Thoracic aorta (tissue), 2 donors: ENCODE measurements around the gene ZDHHC18. TPM values are rescaled to one million over a fixed set of nuclear protein-coding genes. Genes with fewer than 3 reads are reported as not detected.

Experiments used
- ATAC-seq: fragments of 150-250 bp; one replicate; pipeline ENCODE4 v1.8.0; 2017; ENCODE audit warnings: low read depth; ENCODE audit not compliant: insufficient number of reproducible peaks, low FRiP score
- DNase-seq: peaks from one replicate; pipeline ENCODE4 v3.0.0-alpha.2; 2020; ENCODE audit warnings: low spot score
- H3K27ac ChIP-seq, 2 donors: fragments of 200-600 bp; sonication (generic); 1 replicate in 1 of 2; 2 replicates in 1 of 2; pipeline ENCODE4 v1.5.1; 2016; ENCODE audit warnings: mild to moderate bottlenecking in 2 of 2, moderate library complexity in 2 of 2
- H3K27me3 ChIP-seq: fragments of 200-600 bp; sonication (generic); replicated peaks from 2 replicates; pipeline ENCODE4 v1.6.0; 2016; ENCODE audit warnings: mild to moderate bottlenecking; ENCODE audit not compliant: insufficient read depth
- H3K36me3 ChIP-seq: fragments of 200-600 bp; sonication (generic); one replicate; pipeline ENCODE4 v1.5.1; 2016
- H3K4me1 ChIP-seq, 2 donors: fragments of 200-600 bp; sonication (generic); 1 replicate in 1 of 2; 2 replicates in 1 of 2; pipeline versions ENCODE4 v1.5.1 to v1.6.0; 2016; ENCODE audit warnings: low read depth in 2 of 2, mild to moderate bottlenecking in 1 of 2; ENCODE audit not compliant: control insufficient read depth in 1 of 2
- H3K4me3 ChIP-seq: fragments of 200-600 bp; sonication (generic); 2 replicates; pipeline ENCODE4 v1.5.1; 2016; ENCODE audit warnings: mild to moderate bottlenecking
- H3K9me3 ChIP-seq: fragments of 200-600 bp; sonication (generic); 2 replicates; pipeline ENCODE4 v1.5.1; 2016
- CTCF ChIP-seq: fragments of 200-600 bp; sonication (generic); IDR thresholded peaks from one replicate; pipeline ENCODE4 v1.5.1; 2019; ENCODE audit warnings: antibody characterized with exemption
- total RNA-seq, 2 donors: library from RNA; depleted of rRNA; stranded (reverse); fragments of >200 nt; gene quantifications; one replicate each; pipeline versions ENCODE4 v1.1.0 to v1.2.3, GENCODE V29; 2016

Gene ZDHHC18
- total RNA-seq, 2 donors from 2014 or later: 13.3 to 29.9 TPM

- no peak for TF ChIP-seq CTCF
- Histone ChIP-seq H3K27me3 (no peaks in the 10 kb centered on the region), H3K36me3 (no peaks in the 10 kb centered on the region), H3K9me3 (no peaks in the 10 kb centered on the region), H3K27ac (peak overlapping the region; percentile 99 to 100), H3K4me3 (peak overlapping the region; percentile 85), H3K4me1 (peaks cover 29 to 39% of the 10 kb centered on the region in 2 donors)
- peak; percentile 35 for DNase-seq
- ATAC-seq: no peak
Observed at GRCh38 chr1:26786437-26787380, 39.8 kb upstream of the ZDHHC18 start.

GRCh38 chr1:26787381-26787705, 39.1 kb upstream of the ZDHHC18 start:
- H3K4me3 ChIP-seq: peak overlapping the region; percentile 85
- no peaks in the 10 kb centered on the region for H3K9me3 ChIP-seq
- DNase-seq (no peak), ATAC-seq (peak; percentile 0)
- H3K36me3 ChIP-seq: no peaks in the 10 kb centered on the region
- TF ChIP-seq CTCF: no peak
- H3K27ac ChIP-seq: peak overlapping the region; percentile 99 to 100
- H3K4me1 ChIP-seq: peaks cover 29 to 39% of the 10 kb centered on the region in 2 donors
- no peaks in the 10 kb centered on the region for H3K27me3 ChIP-seq

- peak; percentile 36 for TF ChIP-seq CTCF
- Histone ChIP-seq H3K36me3 (no peaks in the 10 kb centered on the region), H3K27ac (peak within 1 kb of the TSS; percentile 99 to 100), H3K4me3 (peak within 1 kb of the TSS; percentile 85), H3K9me3 (no peaks in the 10 kb centered on the region), H3K4me1 (peaks cover 29 to 39% of the 10 kb centered on the region in 2 donors), H3K27me3 (no peaks in the 10 kb centered on the region)
- DNase-seq: peak; percentile 42
- peak; percentile 72 for ATAC-seq
Observed at GRCh38 chr1:26787706-26788514, 38.6 kb upstream of the ZDHHC18 start, which contains the start of gene PIGV. Gene PIGV (plus strand): TSS chr1:26787950. CDS start chr1:26790816, 2,866 bp downstream.

- DNase-seq: no peak
- H3K4me1 ChIP-seq: peaks cover 26 to 36% of the 10 kb centered on the region in 2 donors
- no peaks in the 10 kb centered on the region for H3K27me3 ChIP-seq
Observed at GRCh38 chr1:26788515-26788785, 38.0 kb upstream of the ZDHHC18 start.

More at GRCh38 chr1:26788515-26788785, 38.0 kb upstream of the ZDHHC18 start:
- Histone ChIP-seq H3K4me3 (peak overlapping the region; percentile 85), H3K27ac (peak overlapping the region; percentile 99 to 100), H3K9me3 (no peaks in the 10 kb centered on the region), H3K36me3 (no peaks in the 10 kb centered on the region)
- no peak for ATAC-seq
- no peak for TF ChIP-seq CTCF
